Stimulated activated CD8-positive, alpha-beta memory T cell treated with anti-CD3 and anti-CD28 coated beads, Interleukin-15, amount 100 ng/mL, for 24 hours (primary cell): ENCODE data around the gene EPB41L2.

Experiments used
- DNase-seq: peaks from one replicate; pipeline ENCODE4 v3.0.0-alpha.2; 2020; ENCODE audit warnings: low read depth

The EPB41L2 gene

GRCh38 chr6:131061751-131062119, 1.3 kb downstream of the EPB41L2 start:
- DNase-seq: no peak

- no peak for DNase-seq
Measured at GRCh38 chr6:131061041-131061750, 1.8 kb downstream of the EPB41L2 start.

- no peak for DNase-seq
Measured at GRCh38 chr6:131060311-131060710, 2.7 kb downstream of the EPB41L2 start.

GRCh38 chr6:131059486-131059885, 3.6 kb downstream of the EPB41L2 start:
- DNase-seq: no peak

GRCh38 chr6:131058236-131058635, 4.8 kb downstream of the EPB41L2 start:
- DNase-seq: no peak

- no peak for DNase-seq
Measured at GRCh38 chr6:131054392-131055250, 8.4 kb downstream of the EPB41L2 start.

GRCh38 chr6:131053546-131054240, 9.4 kb downstream of the EPB41L2 start:
- no peak for DNase-seq

GRCh38 chr6:131052181-131052580, 10.9 kb downstream of the EPB41L2 start:
- DNase-seq: no peak

- no peak for DNase-seq
Measured at GRCh38 chr6:131051341-131051740, 11.7 kb downstream of the EPB41L2 start.

- DNase-seq: no peak
Measured at GRCh38 chr6:131049608-131050007, 13.4 kb downstream of the EPB41L2 start.

GRCh38 chr6:131048933-131049515, 14.0 kb downstream of the EPB41L2 start:
- DNase-seq: no peak

- no peak for DNase-seq
Measured at GRCh38 chr6:131048459-131048858, 14.6 kb downstream of the EPB41L2 start.

- no peak for DNase-seq
Measured at GRCh38 chr6:131045139-131045538, 17.9 kb downstream of the EPB41L2 start.

GRCh38 chr6:131043902-131044447, 19.1 kb downstream of the EPB41L2 start:
- no peak for DNase-seq

GRCh38 chr6:131042664-131043063, 20.4 kb downstream of the EPB41L2 start:
- no peak for DNase-seq

- no peak for DNase-seq
Measured at GRCh38 chr6:131041814-131042213, 21.2 kb downstream of the EPB41L2 start.

GRCh38 chr6:131040866-131041265, 22.2 kb downstream of the EPB41L2 start:
- DNase-seq: no peak

GRCh38 chr6:131039345-131039680, 23.7 kb downstream of the EPB41L2 start:
- DNase-seq: no peak

GRCh38 chr6:131038597-131039344, 24.3 kb downstream of the EPB41L2 start:
- no peak for DNase-seq

GRCh38 chr6:131037194-131037897, 25.7 kb downstream of the EPB41L2 start:
- no peak for DNase-seq

- DNase-seq: no peak
Measured at GRCh38 chr6:131036601-131037000, 26.4 kb downstream of the EPB41L2 start.
